GM19463 (cell line): ENCODE data around the gene ADAMTS16.
A peak's percentile ranks its signal among the peaks of the same experiment; 100 is the strongest.

Experiments
- ATAC-seq: cut with Tn5 transposase; IDR thresholded peaks from one replicate; pipeline ENCODE4 v1.9.1; 2021; ENCODE audit warnings: mild to moderate bottlenecking, moderate library complexity; ENCODE audit not compliant: unreplicated experiment

Gene ADAMTS16

DNA sequence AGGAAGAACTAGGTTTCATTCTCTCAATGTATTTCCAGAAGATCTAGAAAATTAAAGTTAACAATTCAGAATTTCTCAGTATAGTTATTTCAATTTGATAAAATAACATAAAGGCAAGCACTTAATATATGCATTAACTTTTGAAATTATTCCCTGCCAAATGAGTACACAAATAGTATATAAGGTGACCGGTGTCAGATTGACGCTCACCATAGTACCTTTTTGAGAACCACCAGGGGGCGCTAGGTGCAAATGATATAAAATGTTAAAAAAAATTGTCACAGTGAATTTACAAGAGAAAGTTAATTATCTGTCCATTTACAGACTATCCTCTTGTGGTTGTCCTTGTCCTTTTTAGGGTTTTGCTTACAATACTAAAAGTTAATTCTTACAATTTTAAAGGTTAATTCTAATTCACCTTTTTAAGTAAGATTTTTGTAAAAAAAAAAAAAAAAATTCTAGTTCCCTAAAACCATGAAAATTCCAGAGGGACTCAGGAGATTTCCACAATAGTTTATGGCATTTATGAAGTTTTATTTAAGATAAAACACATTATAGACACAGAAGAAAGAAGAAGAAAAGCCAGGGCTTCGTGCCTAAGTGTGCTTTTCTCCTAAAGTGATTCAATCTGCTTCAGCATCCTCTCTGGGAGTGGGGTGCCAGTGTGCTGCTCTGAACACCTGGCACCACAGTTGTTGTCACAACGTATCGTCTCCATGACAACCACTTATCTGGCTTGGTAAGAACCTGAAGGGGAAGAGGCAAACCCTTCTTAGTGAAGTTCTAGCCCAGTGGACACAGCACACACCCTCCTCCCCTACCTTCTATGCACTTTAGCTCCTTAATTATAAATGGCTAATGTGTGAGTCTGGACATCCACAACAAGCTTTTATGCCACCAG lies 1.7 kb downstream of the ADAMTS16 start:
- no peak for ATAC-seq

GRCh38 chr5:5144441-5144840 lies 4.3 kb downstream of the ADAMTS16 start:
- ATAC-seq: no peak

DNA sequence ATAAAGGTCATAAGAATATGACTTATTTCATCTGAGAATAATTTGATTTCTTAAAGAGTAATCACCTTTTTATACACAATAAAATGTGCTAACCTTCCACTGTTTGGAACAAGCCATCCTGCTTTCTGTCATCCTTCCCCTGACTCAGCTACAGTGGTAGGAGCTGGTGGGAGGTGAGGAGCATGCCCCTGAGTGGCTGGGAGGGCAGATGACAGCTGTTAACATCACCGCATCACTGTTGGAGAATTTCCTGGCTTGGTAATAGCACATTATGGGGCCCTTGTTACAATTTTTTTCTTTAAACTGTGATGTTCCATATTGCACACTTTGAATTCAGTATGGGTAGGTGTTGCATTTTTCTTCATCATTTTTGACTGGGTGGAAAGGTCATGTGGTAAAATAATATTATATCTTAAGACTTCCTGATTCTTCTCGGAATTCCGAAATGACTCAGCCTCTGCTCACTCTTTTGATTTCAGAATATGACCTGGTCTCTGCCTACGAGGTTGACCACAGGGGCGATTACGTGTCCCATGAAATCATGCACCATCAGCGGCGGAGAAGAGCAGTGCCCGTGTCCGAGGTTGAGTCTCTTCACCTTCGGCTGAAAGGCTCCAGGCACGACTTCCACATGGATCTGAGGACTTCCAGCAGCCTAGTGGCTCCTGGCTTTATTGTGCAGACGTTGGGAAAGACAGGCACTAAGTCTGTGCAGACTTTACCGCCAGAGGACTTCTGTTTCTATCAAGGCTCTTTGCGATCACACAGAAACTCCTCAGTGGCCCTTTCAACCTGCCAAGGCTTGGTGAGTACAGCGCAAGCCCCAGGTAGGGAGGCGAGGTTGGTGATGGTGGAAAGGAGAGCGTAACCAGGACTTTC lies 5.8 kb downstream of the ADAMTS16 start:
- no peak for ATAC-seq

DNA sequence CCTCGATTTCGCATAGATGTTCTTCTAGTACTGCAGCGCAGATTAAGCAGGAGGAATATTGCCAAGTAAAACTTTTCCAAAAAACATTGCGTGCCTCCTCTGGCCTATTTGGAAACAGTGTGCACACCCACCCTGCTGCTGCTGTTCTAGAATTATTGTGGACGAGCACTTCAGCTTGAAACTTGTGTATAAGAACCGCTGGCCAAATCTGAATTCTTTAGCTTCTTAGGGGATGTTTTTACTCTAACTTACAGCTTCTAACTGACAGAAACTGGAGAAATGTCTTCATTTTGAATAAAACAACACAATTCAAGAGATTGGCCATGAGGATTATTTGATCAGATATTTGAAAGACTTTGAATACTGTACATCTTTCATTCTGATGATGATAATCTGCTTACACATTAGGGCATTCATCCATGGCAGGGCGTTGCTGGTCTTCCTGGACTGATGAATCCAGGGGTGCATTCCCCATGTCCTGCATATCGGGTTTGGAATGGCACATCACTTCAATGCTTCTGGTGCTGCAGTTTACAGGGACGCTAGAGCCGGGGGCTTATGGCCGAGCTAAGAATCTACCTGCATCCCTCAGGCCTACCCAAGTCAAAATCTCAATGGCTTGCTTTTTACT lies 6.5 kb downstream of the ADAMTS16 start:
- ATAC-seq: no peak

GRCh38 chr5:5149154-5149553 lies 9.0 kb downstream of the ADAMTS16 start:
- peak; percentile 62 for ATAC-seq

GRCh38 chr5:5150667-5151066 lies 10.5 kb downstream of the ADAMTS16 start:
- ATAC-seq: no peak

DNA sequence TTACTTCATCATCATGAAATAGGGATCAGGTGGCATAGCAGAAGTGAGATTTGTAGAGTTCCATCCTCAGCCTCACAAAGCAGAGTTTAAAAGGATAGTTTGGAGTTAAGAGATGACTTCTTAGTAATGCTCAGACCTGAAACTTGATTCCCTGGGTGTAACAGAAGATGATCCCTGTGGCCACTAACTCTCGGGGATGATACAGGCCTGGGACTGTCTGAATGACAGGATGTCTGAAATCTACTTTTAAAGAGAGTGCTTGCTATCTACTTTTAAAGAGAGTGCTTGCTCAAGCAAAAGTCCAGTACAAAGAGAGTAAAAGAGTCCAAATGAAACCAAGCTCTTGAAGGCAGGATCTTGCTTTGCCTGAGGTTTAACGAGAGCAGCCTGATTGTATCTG lies 14.6 kb downstream of the ADAMTS16 start:
- ATAC-seq: no peak

DNA sequence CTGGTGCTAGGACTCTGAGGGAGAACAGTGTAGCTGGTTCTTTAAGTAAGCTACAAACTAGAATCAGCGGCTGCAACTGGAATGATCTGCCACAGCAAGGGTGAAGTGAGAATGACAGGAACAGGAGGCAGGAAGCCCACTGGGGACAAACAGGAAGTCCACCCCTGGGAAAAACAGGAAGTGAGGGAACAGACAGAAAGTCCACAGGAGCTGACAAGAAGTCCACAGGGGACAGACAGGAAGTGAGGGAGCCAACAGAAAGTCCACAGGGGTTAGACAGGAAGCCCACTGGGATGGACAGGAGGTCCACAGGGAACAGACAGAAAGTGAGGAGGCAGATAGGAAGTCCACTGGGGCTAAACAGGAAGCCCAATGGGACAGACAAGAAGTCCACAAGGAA lies 15.5 kb downstream of the ADAMTS16 start:
- ATAC-seq: no peak

DNA sequence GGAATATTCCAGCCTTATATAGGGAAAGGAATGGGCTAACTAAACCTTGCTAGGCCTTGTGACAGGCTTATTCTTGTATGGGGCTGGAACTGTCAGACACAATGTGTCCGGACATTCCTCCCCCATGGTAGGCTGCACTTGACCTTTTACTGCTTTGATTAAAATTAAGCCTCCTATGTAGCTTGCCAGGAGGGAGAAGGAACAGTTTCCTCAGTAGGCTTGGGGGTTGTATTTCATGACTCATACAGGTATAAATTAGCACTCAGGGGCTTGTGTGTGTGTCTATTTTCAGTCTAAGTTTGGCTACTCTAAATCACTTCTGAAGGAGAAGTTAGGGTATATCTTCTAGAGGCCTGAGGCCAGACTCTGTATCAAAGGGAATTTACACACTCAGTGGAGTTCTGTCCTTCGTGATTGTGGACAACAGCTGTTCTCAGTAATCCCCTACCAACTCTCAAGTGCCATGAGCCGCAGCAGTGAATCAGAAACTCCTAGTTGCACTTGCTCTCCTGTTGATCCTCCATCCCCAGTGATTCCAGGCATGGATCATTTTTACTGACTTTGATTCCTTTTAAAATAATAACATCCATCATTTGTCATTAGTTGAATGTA lies 16.4 kb downstream of the ADAMTS16 start:
- no peak for ATAC-seq

- no peak for ATAC-seq
Measured at GRCh38 chr5:5158472-5158895, 18.4 kb downstream of the ADAMTS16 start.

GRCh38 chr5:5159282-5160103 lies 19.4 kb downstream of the ADAMTS16 start:
- no peak for ATAC-seq

- ATAC-seq: no peak
Measured at GRCh38 chr5:5164163-5164562, 24.0 kb downstream of the ADAMTS16 start.

GRCh38 chr5:5165541-5166002 lies 25.4 kb downstream of the ADAMTS16 start:
- no peak for ATAC-seq

- ATAC-seq: no peak
Measured at GRCh38 chr5:5169466-5169865, 29.3 kb downstream of the ADAMTS16 start.

GRCh38 chr5:5178136-5178535 lies 38.0 kb downstream of the ADAMTS16 start:
- ATAC-seq: no peak

GRCh38 chr5:5178580-5178979 lies 38.5 kb downstream of the ADAMTS16 start:
- ATAC-seq: no peak

GRCh38 chr5:5179079-5179478 lies 38.9 kb downstream of the ADAMTS16 start:
- ATAC-seq: no peak

- ATAC-seq: no peak
Measured at GRCh38 chr5:5179597-5179996, 39.5 kb downstream of the ADAMTS16 start.

DNA sequence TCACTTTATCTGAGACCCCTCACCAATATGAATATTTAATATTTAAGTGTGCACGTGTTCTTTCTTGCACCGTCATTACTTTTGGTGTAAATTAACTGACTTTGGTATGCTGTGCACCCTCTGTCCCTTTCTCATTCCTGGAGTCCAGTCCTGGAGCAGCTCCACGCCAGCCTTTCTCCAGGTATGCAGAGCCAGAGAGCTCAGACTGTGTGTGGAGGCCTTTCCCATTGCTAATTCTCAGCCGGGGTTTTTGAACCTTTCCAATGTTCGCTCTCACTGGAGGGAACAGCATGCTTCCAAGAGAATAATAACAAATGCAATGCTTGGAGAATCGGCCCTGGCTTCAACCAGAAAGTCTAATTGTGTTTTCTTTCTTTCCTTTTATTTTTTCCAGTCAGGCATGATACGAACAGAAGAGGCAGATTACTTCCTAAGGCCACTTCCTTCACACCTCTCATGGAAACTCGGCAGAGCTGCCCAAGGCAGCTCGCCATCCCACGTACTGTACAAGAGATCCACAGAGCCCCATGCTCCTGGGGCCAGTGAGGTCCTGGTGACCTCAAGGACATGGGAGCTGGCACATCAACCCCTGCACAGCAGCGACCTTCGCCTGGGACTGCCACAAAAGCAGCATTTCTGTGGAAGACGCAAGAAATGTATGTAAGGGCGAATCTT lies 41.7 kb downstream of the ADAMTS16 start:
- no peak for ATAC-seq
